Spleen (tissue), 11 donors: ENCODE measurements around the gene ZNF106. TPM values are rescaled to one million over a fixed set of nuclear protein-coding genes. Genes with fewer than 3 reads are reported as not detected.

ENCODE experiments used
- DNase-seq: peaks from one replicate; pipeline ENCODE4 v3.0.0-alpha.2; 2020
- H3K27ac ChIP-seq, 8 donors: fragments of 200-600 bp; sonication (generic) in 7 of 8; 1 replicate in 4 of 8; 2 replicates in 4 of 8; pipeline versions ENCODE4 v1.5.0 to v1.8.0; 2016 to 2021; ENCODE audit warnings: inconsistent platforms in 4 of 8, mild to moderate bottlenecking in 4 of 8, moderate library complexity in 1 of 8
- H3K27me3 ChIP-seq, 7 donors: fragments of 200-600 bp; sonication (generic) in 6 of 7; replicated peaks in 1 of 7; 1 replicate in 4 of 7; 2 replicates in 3 of 7; pipeline versions ENCODE4 v1.5.0 to v1.8.0; 2016 to 2021; ENCODE audit warnings: inconsistent platforms in 3 of 7, mild to moderate bottlenecking in 1 of 7
- H3K36me3 ChIP-seq, 6 donors: fragments of 200-600 bp; sonication (generic) in 5 of 6; 1 replicate in 4 of 6; 2 replicates in 2 of 6; pipeline versions ENCODE4 v1.5.0 to v1.8.0; 2016 to 2021; ENCODE audit warnings: inconsistent platforms in 2 of 6
- H3K4me1 ChIP-seq, 6 donors: fragments of 200-600 bp; sonication (generic) in 5 of 6; 1 replicate in 3 of 6; 2 replicates in 3 of 6; pipeline versions ENCODE4 v1.5.0 to v1.8.0; 2016 to 2021; ENCODE audit warnings: inconsistent platforms in 3 of 6
- H3K4me3 ChIP-seq, 8 donors: fragments of 200-600 bp; sonication (generic) in 7 of 8; 1 replicate in 4 of 8; 2 replicates in 4 of 8; pipeline versions ENCODE4 v1.5.0 to v1.8.0; 2016 to 2021; ENCODE audit warnings: inconsistent platforms in 4 of 8, mild to moderate bottlenecking in 4 of 8, moderate library complexity in 2 of 8
- H3K9me3 ChIP-seq, 8 donors: fragments of 200-600 bp; sonication (generic) in 7 of 8; 1 replicate in 4 of 8; 2 replicates in 4 of 8; pipeline versions ENCODE4 v1.5.0 to v1.8.0; 2016 to 2021; ENCODE audit warnings: inconsistent platforms in 4 of 8
- POLR2A ChIP-seq, 3 donors: fragments of 450-650 bp; IDR thresholded peaks; one replicate each; pipeline ENCODE4 v1.5.1; 2017; ENCODE audit warnings: antibody characterized with exemption in 3 of 3, mild to moderate bottlenecking in 1 of 3
- POLR2AphosphoS5 ChIP-seq, 3 donors: sonication (generic); formaldehyde crosslinking; IDR thresholded peaks; one replicate each; pipeline ENCODE4 v1.5.1; 2017; ENCODE audit warnings: antibody characterized with exemption in 3 of 3
- WGBS, 5 donors: extraction: QIAGEN DNeasy Blood & Tissue Kit in 3 of 5; methylation state at CpG; one replicate each; pipeline versions ENCODE4 v1.1.5 to v1.1.7; 2013 to 2018; 5-methylcytosine and 5-hydroxymethylcytosine counted together
- intact Hi-C: fragments of 100-400 bp; cut with DNase I; formaldehyde crosslinking; loops from one replicate; pipeline ENCODE4 v1.15.0; 2023; ENCODE audit warnings: low total_unique reads
- polyA plus RNA-seq, 3 donors: library from polyadenylated mRNA; stranded (reverse); fragments of 200-250 nt; gene quantifications; one replicate each; pipeline ENCODE4 v1.2.1, GENCODE V29; 2013
- total RNA-seq, 7 donors: library from RNA; depleted of rRNA in 3 of 7; stranded (reverse); fragments of >200 nt in 3 of 7; fragmentation: NEBNext Ultra II Directional in 4 of 7; extraction: Animal tissue kit (Norgen Biotek cat#: 25700) in 4 of 7; gene quantifications; one replicate each; pipeline versions ENCODE4 v1.1.0 to v1.2.1, GENCODE V29; 2016 to 2021
- TF ChIP-seq, protein P1 (sequence below), 11 experiments: fragments of 200-600 bp in 7 of 11; fragments of 450-650 bp in 4 of 11; sonication (generic) in 4 of 11; IDR thresholded peaks in 8 of 11; conservative IDR thresholded peaks in 3 of 11; 1 replicate in 7 of 11; 2 replicates in 4 of 11; pipeline versions ENCODE4 v1.4.0 to v1.8.0; 2016 to 2021; ENCODE audit warnings: antibody characterized with exemption in 11 of 11, inconsistent platforms in 4 of 11, mild to moderate bottlenecking in 1 of 11
- donor health status: healthy with polysubstance abuse.
- donor health status: DM: no; HTN: no; CAD: no; lungs with moderate emphysema.
- donor health status: DM: no; HTN: no; CAD: no.
- donor health status: Bipolar disorder and iron deficiency.
- donor health status: healthy.
- donor health status: DM: no; HTN: no; CAD: no.
- donor health status: DM: yes; HTN: yes; CAD: no.

Gene ZNF106
- total and polyA plus RNA-seq, 10 donors: 4.6 to 93.3 (median 71.3) TPM

DNA sequence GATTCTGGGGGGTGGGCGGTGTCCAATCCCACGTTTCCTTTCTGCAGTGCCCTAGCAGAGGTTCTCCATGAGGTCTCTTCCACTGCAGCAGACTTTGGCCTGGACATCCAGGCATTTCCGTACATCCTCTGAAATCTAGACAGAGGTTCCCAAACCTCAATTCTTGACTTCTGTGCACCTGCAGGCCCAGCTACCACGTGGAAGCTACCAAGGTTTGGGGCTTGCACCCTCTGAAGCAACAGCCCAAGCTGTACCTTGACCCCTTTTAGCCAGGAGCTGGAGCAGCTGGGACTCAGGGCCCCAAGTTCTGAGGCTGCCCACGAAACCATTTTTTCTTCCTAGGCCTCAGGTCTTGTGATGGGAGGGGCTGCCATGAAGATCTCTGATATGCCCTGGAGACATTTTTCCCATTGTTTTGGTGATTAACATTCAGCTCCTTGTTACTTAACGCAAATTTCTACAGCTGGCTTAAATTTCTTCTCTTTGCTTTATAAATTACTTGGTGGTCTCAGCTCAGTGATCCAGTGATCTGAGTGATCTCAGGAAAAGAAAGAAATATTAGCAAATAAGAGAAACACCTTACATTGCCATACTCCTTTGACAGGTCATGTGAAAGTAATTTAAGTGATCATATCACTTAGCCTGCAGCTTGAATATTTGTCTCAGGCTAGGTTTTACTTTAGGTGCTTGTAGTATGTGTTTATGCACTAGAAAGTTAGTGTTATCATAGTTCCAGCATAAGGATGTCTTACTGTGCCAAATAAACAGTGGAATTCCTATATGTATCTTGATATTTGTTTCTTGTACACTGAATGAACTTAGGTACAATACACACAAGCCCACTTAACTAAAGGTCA, 7.5 kb upstream of the ZNF106 start:
- Histone ChIP-seq H3K9me3 (no peaks in the 10 kb centered on the region), H3K27me3 (no peaks in the 10 kb centered on the region), H3K4me1 (peaks cover 74 to 97% (median 91%) of the 10 kb centered on the region in 6 donors), H3K27ac (peak overlapping the region in 6 of 8 donors; percentile 20 to 96 (median 58)), H3K36me3 (peaks cover 0 to 6% (median 0%) of the 10 kb centered on the region in 6 donors), H3K4me3 (no peak overlapping the region)
- intact Hi-C loops: no loop called here
- no peak for DNase-seq
- 63 to 84% (median 67%) methylated on average over 6 of the region's 6 CpGs for WGBS, 5 donors
- no peak for TF ChIP-seq POLR2AphosphoS5 (IDR thresholded peaks at IDR 0.05)
- TF ChIP-seq, protein P1, sequence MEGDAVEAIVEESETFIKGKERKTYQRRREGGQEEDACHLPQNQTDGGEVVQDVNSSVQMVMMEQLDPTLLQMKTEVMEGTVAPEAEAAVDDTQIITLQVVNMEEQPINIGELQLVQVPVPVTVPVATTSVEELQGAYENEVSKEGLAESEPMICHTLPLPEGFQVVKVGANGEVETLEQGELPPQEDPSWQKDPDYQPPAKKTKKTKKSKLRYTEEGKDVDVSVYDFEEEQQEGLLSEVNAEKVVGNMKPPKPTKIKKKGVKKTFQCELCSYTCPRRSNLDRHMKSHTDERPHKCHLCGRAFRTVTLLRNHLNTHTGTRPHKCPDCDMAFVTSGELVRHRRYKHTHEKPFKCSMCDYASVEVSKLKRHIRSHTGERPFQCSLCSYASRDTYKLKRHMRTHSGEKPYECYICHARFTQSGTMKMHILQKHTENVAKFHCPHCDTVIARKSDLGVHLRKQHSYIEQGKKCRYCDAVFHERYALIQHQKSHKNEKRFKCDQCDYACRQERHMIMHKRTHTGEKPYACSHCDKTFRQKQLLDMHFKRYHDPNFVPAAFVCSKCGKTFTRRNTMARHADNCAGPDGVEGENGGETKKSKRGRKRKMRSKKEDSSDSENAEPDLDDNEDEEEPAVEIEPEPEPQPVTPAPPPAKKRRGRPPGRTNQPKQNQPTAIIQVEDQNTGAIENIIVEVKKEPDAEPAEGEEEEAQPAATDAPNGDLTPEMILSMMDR (IDR thresholded peaks at IDR 0.05 in 8 of 11, conservative IDR thresholded peaks at IDR 0.05 in 3 of 11): no peak
- TF ChIP-seq POLR2A (IDR thresholded peaks at IDR 0.05): no peak

DNA sequence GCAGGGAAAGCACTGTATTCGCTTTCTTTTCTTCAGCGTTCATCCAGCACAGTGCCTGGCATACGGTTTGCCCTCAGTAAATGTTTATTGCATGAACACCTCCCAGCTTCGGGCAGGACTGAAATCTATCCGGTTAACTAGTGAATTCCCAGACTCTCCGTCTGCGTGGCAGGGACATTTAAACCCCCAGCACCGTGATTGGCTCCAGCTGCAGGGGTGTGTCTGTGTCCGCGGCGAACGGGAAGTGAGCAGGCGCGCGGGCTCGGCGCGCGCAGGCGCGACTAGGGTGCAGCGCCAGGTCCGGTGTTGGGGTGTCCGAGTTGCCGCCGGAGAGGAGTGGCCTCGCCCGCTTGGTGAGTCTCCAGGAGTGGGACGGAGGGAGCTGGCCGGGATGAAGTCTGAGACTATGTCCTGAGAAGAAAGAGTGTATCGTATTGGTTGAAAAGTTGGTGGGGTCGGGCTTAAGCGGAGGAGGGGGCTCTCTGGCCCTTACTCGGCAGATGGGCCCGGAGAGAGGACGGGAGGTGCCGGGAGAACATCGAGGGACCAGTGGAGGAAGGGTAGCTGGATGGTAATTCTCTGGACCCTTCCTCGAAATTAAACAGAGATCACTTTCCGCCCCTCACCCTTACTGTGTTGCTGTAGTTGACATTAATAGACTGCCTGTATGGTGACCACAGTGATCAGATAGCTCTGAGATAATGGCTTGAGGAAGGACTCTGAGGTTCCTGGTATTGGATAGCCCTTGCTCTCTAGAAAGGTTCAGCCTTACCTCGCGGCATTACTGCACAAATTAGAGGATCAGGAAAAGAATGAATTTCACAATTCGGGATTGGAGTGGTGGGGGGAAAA, 4.6 kb upstream of the ZNF106 start, which contains the start of gene SNAP23:
SNAP23 (plus strand) TSS at position 274 of the 852 bp plus-strand sequence. CDS start 16,213 bp downstream, outside the sequence.
- H3K4me3 ChIP-seq: peak within 1 kb of the TSS; percentile 54 to 95 (median 74)
- intact Hi-C loops: no loop called here
- peak within 1 kb of the TSS; percentile 87 to 96 (median 94) for H3K27ac ChIP-seq
- DNase-seq: peak; percentile 98
- peaks cover 0 to 6% (median 0%) of the 10 kb centered on the region in 6 donors for H3K36me3 ChIP-seq
- 0 to 1% (median 0%) methylated on average over 37 to 43 of the region's 43 CpGs for WGBS, 5 donors
- peaks cover 63 to 92% (median 86%) of the 10 kb centered on the region in 6 donors for H3K4me1 ChIP-seq
- H3K9me3 ChIP-seq: no peaks in the 10 kb centered on the region
- H3K27me3 ChIP-seq: no peaks in the 10 kb centered on the region
- peak; percentile 92 to 98 (median 98) for TF ChIP-seq POLR2AphosphoS5 (IDR thresholded peaks at IDR 0.05)
- TF ChIP-seq POLR2A (IDR thresholded peaks at IDR 0.05): peak; percentile 34 to 80 (median 60)
- TF ChIP-seq, protein P1 (IDR thresholded peaks at IDR 0.05 in 8 of 11, conservative IDR thresholded peaks at IDR 0.05 in 3 of 11): no peak

- H3K36me3 ChIP-seq: peaks cover 0 to 6% (median 0%) of the 10 kb centered on the region in 6 donors
- intact Hi-C loops: no loop called here
- no peak for DNase-seq
- no peaks in the 10 kb centered on the region for H3K9me3 ChIP-seq
- H3K27me3 ChIP-seq: no peaks in the 10 kb centered on the region
- H3K27ac ChIP-seq: peak overlapping the region; percentile 87 to 96 (median 94)
- H3K4me3 ChIP-seq: peak overlapping the region; percentile 54 to 95 (median 74)
- 3 to 15% (median 7%) methylated on average over 10 of the region's 10 CpGs for WGBS, 5 donors
- TF ChIP-seq, protein P1 (IDR thresholded peaks at IDR 0.05 in 8 of 11, conservative IDR thresholded peaks at IDR 0.05 in 3 of 11): peak in 1 of 11 experiments; percentile 5
- TF ChIP-seq POLR2A (IDR thresholded peaks at IDR 0.05): no peak
- no peak for TF ChIP-seq POLR2AphosphoS5 (IDR thresholded peaks at IDR 0.05)
- peaks cover 62 to 89% (median 82%) of the 10 kb centered on the region in 6 donors for H3K4me1 ChIP-seq
These were observed 4.0 kb upstream of the ZNF106 start for GRCh38 chr15:42494998-42495360.
